ENCODE results near the gene LY6G6C. TPM values are rescaled to one million over a fixed set of nuclear protein-coding genes. Genes with fewer than 3 reads are reported as not detected.
A peak's percentile ranks its signal among the peaks of the same experiment; 100 is the strongest.

Gene LY6G6C
- total and polyA plus RNA-seq, 2 of the 4 experiments (the other 2 are of a cell fraction): not detected

DNA sequence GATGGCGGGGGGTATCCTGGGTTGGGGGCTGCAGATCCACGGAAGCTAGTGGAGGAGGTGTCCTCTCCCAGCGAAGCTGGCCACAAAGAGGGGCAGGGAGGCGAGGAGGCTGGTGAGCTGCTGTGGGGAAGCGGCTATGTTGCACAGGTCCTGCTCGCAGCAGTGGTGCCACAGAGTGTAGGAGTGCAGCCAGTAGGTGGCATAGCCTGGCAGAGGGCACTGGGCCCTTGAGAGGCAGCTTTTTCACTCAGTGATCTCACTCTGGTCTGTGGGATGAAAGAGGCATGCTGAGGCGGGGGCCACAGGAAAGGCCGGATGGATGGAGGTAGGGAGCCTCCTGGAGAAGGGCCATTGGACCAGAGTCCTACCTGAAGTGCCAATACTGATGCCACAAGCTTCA is 9.2 kb downstream of the LY6G6C start:
- Histone ChIP-seq H2BK20ac (ENCODE audit: low read depth, low read length) (no peak overlapping the region), H4K5ac (ENCODE audit: low read depth, low read length) (no peak overlapping the region), H3K4me3 (ENCODE audit: insufficient read depth, low read depth, low read length) (no peak overlapping the region), H4K8ac (ENCODE audit: low read depth in 2 of 2, low read length in 2 of 2) (no peak overlapping the region), H3K27me3 (ENCODE audit: control insufficient read depth, insufficient read depth, low read length) (peaks cover 35% of the 10 kb centered on the region), H2AK5ac (ENCODE audit: low read depth, low read length) (0 out of 2 replicates have a peak overlapping the region, but pooled peaks have one; percentile 3), H2BK120ac (ENCODE audit: low read depth, low read length) (no peak overlapping the region), H4K20me1 (ENCODE audit: insufficient read depth, low read length) (no peaks in the 10 kb centered on the region; the same call in 1 of the 2 replicates), H3K9ac (ENCODE audit: low read depth, low read length) (no peak overlapping the region), H2BK5ac (ENCODE audit: low read depth, low read length, poor library complexity, severe bottlenecking) (no peak overlapping the region), H3K79me1 (ENCODE audit: low read depth in 1 of 2, low read length in 2 of 2) (no peaks in the 10 kb centered on the region), H3K4me2 (ENCODE audit: low read depth, low read length) (no peak overlapping the region), H3K9me3 (ENCODE audit: control insufficient read depth, insufficient read depth, low read length) (no peaks in the 10 kb centered on the region), H3K4ac (ENCODE audit: low read depth, low read length) (no peak overlapping the region), H3K4me1 (ENCODE audit: control insufficient read depth, insufficient read depth, low read length) (no peaks in the 10 kb centered on the region), H3K56ac (ENCODE audit: extremely low read depth, insufficient read depth, low read length) (no peak overlapping the region), H3K9me1 (ENCODE audit: insufficient read depth, low read length) (no peaks in the 10 kb centered on the region), H2BK15ac (ENCODE audit: low read depth, low read length) (no peak overlapping the region), H3K14ac (replicated peaks; ENCODE audit: low read depth, low read length) (no peak overlapping the region), H3K18ac (ENCODE audit: low read depth, low read length) (no peak overlapping the region), H3K36me3 (ENCODE audit: control insufficient read depth, insufficient read depth, low read length) (no peaks in the 10 kb centered on the region), H4K91ac (ENCODE audit: insufficient read depth, low read depth, low read length) (no peak overlapping the region), H3K23ac (ENCODE audit: low read depth, low read length) (no peak overlapping the region), H2AK9ac (replicated peaks; ENCODE audit: low read depth, low read length, poor library complexity) (no peak overlapping the region), H3K27ac (ENCODE audit: insufficient read depth, low read length) (no peak overlapping the region), H2AFZ (replicated peaks; ENCODE audit: low read length, poor library complexity) (no peak overlapping the region)
- in situ Hi-C loops (cut with MboI; ENCODE audit: low sequenced_read_pairs) (no loop called here), dilution Hi-C loops (cut with HindIII; ENCODE audit: low sequenced_read_pairs, unreplicated experiment) (no loop called here), intact Hi-C loops (cut with micrococcal nuclease) (no loop called here)
- ATAC-seq (ENCODE audit: low read depth) (no peak), DNase-seq (no peak)
- WGBS, 2 experiments (ENCODE audit: extremely low coverage in 2 of 2, insufficient read length in 1 of 2): 90% methylated on average over 7 of the region's 8 CpGs; no CpG with 5 or more reads in 1 of the 2 experiments
- no TSS peak for BruUV-seq (replicated peaks)
- TF ChIP-seq FOS (IDR thresholded peaks at IDR 0.05; ENCODE audit: low read depth, low read length) (no peak), SMC3 (IDR thresholded peaks at IDR 0.05; ENCODE audit: low read depth, low read length) (no peak), CEBPB (IDR thresholded peaks at IDR 0.05; ENCODE audit: low read depth, low read length) (no peak), RAD21 (IDR thresholded peaks at IDR 0.05; ENCODE audit: low read length) (no peak), RFX5 (IDR thresholded peaks at IDR 0.05; ENCODE audit: low read depth, low read length) (no peak), CHD1 (IDR thresholded peaks at IDR 0.05; ENCODE audit: low read depth, low read length) (no peak), NFE2L2 (IDR thresholded peaks at IDR 0.05; ENCODE audit: low read depth, low read length) (no peak), BHLHE40 (IDR thresholded peaks at IDR 0.05; ENCODE audit: low read depth, low read length) (no peak), RCOR1 (IDR thresholded peaks at IDR 0.05; ENCODE audit: insufficient replicate concordance, low read length) (no peak), MAFK (IDR thresholded peaks at IDR 0.05; ENCODE audit: low read depth, low read length) (no peak), MXI1 (IDR thresholded peaks at IDR 0.05; ENCODE audit: borderline replicate concordance, low read depth, low read length) (no peak), MAZ (IDR thresholded peaks at IDR 0.05; ENCODE audit: borderline replicate concordance, low read depth, low read length) (no peak), POLR2A (IDR thresholded peaks at IDR 0.05; ENCODE audit: low read depth, low read length) (no peak)
- TF ChIP-seq, protein P1, sequence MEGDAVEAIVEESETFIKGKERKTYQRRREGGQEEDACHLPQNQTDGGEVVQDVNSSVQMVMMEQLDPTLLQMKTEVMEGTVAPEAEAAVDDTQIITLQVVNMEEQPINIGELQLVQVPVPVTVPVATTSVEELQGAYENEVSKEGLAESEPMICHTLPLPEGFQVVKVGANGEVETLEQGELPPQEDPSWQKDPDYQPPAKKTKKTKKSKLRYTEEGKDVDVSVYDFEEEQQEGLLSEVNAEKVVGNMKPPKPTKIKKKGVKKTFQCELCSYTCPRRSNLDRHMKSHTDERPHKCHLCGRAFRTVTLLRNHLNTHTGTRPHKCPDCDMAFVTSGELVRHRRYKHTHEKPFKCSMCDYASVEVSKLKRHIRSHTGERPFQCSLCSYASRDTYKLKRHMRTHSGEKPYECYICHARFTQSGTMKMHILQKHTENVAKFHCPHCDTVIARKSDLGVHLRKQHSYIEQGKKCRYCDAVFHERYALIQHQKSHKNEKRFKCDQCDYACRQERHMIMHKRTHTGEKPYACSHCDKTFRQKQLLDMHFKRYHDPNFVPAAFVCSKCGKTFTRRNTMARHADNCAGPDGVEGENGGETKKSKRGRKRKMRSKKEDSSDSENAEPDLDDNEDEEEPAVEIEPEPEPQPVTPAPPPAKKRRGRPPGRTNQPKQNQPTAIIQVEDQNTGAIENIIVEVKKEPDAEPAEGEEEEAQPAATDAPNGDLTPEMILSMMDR (conservative IDR thresholded peaks at IDR 0.05; ENCODE audit: low read depth, low read length): no peak
- TF ChIP-seq, protein P2, sequence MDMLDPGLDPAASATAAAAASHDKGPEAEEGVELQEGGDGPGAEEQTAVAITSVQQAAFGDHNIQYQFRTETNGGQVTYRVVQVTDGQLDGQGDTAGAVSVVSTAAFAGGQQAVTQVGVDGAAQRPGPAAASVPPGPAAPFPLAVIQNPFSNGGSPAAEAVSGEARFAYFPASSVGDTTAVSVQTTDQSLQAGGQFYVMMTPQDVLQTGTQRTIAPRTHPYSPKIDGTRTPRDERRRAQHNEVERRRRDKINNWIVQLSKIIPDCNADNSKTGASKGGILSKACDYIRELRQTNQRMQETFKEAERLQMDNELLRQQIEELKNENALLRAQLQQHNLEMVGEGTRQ (IDR thresholded peaks at IDR 0.05; ENCODE audit: low read depth, low read length): no peak
- TF ChIP-seq, protein P3, sequence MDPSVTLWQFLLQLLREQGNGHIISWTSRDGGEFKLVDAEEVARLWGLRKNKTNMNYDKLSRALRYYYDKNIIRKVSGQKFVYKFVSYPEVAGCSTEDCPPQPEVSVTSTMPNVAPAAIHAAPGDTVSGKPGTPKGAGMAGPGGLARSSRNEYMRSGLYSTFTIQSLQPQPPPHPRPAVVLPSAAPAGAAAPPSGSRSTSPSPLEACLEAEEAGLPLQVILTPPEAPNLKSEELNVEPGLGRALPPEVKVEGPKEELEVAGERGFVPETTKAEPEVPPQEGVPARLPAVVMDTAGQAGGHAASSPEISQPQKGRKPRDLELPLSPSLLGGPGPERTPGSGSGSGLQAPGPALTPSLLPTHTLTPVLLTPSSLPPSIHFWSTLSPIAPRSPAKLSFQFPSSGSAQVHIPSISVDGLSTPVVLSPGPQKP (IDR thresholded peaks at IDR 0.05; ENCODE audit: borderline replicate concordance, low read depth, low read length): no peak
- ChIA-PET CTCF (no interaction called here), POLR2A (ENCODE audit: unreplicated experiment) (no interaction called here)
